Measurements from ENCODE around the gene PRX.

- TF ChIP-seq EZH2phosphoT487 (IDR thresholded peaks at IDR 0.05; ENCODE audit: borderline replicate concordance): no peak
- TF ChIP-seq CTCF (conservative IDR thresholded peaks at IDR 0.05; ENCODE audit: low read length): no peak
These were observed 45.4 kb upstream of the PRX start for GRCh38 chr19:40458597-40458974.

All from Loucy (cell line).